IPS DF 4.7 (cell line): ENCODE data around the gene RARG.

Experiments used
- DNase-seq: peaks from one replicate; pipeline ENCODE4 v3.0.0-alpha.2; 2013; ENCODE audit warnings: low spot score; ENCODE audit errors: extremely low read depth

RARG gene

GRCh38 chr12:53245286-53245685 is 13.3 kb upstream of the RARG start:
- no peak for DNase-seq

- DNase-seq: no peak
Observed at GRCh38 chr12:53244337-53244736, 12.3 kb upstream of the RARG start.

DNA sequence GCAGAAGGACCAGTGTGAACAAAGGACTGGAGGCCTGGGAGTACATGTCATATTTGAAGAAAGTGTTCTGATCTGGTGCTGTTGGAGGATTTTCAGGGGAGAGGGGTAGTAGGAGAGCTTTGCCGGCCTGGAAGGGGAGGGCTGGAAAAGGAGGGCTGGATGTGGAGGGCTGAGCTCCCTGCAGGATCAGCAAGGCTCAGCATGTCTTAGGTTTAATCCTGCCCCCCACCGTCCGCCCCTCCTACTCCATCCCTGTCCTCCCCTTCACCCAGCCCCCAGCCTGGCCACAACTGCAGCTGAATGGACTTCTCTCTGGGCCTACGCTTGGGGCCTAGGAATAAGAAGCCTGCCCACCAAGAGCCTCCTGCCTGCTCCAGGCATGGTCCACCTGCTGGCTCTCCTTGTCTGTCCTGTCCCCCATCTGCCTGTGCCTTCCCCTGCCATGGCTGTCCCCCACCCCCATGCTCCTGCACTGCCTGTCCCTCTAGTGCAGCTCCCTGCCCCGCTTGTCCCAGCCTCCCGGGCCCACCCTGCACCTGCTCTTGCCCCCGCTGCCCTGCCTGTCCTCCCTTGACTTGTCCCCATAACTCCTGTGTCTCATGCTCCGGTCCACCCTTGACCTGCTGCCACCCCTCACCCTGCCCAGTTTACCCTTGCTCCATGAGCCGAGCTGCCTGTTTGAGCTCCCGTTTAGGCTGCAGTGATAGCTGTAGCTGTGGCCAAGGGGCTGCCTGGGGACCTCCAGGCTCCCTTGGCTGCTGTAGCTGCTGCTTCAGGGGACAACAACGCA is 9.8 kb upstream of the RARG start:
- no peak for DNase-seq

- DNase-seq: no peak
Observed at GRCh38 chr12:53239643-53240258, 7.7 kb upstream of the RARG start.

DNA sequence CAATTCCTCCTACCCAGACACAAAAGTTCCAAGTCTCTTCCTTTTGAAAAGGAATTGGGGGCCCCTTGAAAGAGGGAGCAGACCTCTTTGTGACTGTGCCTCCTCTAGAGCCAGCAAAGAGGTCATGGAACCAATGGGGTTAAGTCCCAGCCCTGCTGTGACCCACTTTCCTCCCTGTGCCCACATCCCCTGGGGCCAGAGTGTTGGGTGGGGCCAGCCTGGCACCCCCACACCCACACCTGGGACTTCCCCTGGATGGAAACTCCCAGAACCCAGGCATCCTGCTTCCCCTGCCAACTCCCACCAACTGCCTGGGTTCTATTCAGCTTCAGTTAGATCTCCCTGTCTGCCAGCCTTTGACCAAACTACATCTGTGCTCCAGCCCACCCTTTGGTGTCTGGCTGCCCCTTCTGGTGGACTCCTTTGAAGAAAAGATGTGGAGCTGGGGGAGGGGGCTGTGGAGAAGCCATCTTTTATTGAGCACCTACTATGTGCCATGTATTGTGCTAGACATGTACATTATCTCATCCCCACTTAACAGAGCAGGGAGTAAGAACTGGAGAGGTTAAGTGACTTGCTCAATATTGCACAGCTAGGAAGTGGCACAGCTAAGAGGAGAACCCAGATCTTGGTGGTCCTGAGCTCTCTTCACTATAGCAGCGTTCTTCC is 4.6 kb upstream of the RARG start:
- DNase-seq: no peak

GRCh38 chr12:53235742-53236442 is 3.9 kb upstream of the RARG start:
- DNase-seq: no peak

GRCh38 chr12:53235164-53235563 is 3.2 kb upstream of the RARG start:
- DNase-seq: no peak

GRCh38 chr12:53234271-53234914 is 2.4 kb upstream of the RARG start:
- DNase-seq: no peak

GRCh38 chr12:53233671-53234121 is 1.7 kb upstream of the RARG start:
- DNase-seq: no peak

- DNase-seq: no peak
Observed at GRCh38 chr12:53232646-53233461, 845 bp upstream of the RARG start.

- DNase-seq: no peak
Observed at GRCh38 chr12:53231671-53231920, 413 bp downstream of the RARG start.

DNA sequence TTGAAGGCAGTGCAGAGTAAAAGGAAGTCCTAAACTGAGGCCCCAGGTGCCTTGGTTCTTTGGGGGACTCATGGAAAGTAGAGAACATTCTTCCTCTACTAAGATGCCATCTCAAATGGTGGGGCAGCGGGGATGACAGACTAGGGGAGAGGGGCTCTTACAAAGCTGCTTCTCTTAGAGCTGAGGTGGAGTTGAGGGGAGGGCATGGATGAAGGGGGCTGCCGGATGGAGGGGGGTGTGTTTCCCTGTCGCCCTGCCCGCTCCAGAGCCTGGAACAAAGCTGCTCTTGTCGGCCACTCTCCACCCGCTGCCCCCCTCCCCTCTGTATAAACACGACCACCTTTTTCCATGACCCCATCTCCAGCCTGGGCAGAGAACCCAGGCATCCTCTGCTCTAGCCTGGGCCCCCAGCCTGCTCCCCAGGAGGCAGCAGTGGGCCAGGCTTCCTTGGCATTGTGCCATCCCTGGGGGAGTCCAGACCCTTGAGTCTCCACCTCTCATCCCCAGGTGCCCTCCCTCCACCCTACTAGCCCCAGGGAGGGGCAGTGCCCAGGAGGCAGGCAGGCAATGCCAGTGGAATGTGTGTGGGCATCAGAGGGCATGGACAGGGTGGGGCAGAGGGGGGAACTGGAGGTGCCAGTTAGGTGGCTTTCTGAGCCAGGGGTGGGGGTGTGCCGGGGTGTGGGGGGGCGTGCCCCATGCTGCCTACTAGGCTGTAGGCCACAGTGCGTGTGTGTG is 1.7 kb downstream of the RARG start:
- no peak for DNase-seq

DNA sequence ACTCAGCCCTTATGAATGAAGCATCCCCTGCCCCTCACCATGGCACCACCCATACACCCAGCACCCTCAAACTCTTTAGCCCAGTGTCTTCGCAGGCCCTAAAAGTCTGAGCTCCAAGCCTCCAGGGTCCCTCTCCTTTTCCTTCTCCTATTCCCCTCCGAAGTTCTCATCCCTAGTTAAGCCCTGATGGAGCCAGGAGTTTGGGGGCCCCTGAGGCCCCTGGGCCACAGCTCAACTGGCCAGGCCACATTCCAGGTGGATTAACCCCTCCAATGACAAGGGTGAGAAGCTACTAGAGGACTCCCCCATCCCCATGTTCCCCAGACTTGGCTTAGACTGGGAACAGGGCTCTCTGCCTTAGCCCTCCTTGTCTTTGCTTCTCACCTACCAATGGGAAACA is 2.6 kb downstream of the RARG start:
- DNase-seq: no peak

GRCh38 chr12:53227836-53228235 is 4.2 kb downstream of the RARG start:
- DNase-seq: no peak

- DNase-seq: no peak
Observed at GRCh38 chr12:53227341-53227740, 4.7 kb downstream of the RARG start.

DNA sequence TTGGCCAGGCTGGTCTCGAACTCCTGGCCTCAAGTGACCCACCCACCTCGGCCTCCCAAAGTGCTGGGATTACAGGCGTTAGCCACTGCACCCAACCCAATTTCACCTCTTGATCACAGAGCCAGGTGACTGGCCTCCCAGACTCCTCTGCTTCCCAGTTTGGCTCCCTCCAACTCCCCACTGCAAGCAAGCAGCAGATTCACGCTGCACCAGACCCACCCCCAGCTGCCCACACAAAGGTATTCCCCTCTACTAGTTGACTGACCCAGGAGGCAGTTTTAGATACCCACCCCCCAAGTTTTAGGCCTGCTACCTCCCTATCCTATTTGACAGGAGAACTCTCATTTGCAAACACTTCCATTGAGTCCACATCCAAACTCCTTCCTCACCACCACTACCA is 5.2 kb downstream of the RARG start:
- DNase-seq: no peak

DNA sequence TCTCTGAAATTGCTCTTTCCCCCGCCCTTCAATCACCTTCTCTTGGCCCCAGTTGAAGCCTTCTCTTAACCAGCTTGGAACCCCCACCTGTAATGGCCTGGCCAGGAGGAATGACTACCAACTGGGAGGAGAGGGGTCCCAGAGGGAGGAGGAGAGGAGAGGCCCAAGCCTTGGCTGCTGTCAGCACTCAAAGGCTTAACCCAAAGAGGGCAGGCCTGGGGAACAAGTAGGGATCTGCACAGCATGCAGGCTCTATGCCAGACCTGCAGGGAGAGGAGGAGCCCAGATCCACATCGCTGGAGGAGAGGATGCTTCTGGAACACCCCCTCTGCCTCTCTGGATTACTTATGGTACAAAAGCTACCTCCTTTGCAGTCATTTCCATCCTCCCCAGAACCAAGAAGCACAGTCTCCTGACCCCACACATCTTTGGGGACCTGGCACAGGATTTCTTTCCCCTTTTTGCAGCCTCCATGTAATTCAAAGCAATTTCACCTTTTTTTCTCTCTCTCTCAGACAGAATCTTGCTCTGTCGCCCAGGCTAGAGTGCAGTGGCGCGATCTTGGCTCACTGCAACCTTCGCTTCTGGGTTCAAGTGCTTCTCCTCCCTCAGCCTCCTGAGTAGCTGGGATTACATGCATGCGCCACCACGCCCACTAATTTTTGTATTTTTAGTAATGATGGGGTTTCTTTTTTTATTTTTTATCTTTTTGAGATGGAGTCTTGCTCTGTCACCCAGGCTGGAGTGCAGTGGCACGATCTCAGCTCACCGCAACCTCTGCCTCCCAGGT is 6.2 kb downstream of the RARG start:
- no peak for DNase-seq

GRCh38 chr12:53224897-53225634 is 6.9 kb downstream of the RARG start:
- no peak for DNase-seq
